HepG2 (cell line): ENCODE data around the gene TMEM131. TPM values are rescaled to one million over a fixed set of nuclear protein-coding genes. Genes with fewer than 3 reads are reported as not detected.
A peak's percentile ranks its signal among the peaks of the same experiment; 100 is the strongest.

Experiments used
- ARNTL ChIP-seq: sonication (generic); formaldehyde crosslinking; IDR thresholded peaks from 2 replicates; pipeline ENCODE4 v1.4.0; 2020; ENCODE audit warnings: mild to moderate bottlenecking, missing genetic modification reagents
- ATM ChIP-seq: fragments of 450-650 bp; IDR thresholded peaks from 2 replicates; pipeline ENCODE4 v1.7.1; 2017; ENCODE audit warnings: mild to moderate bottlenecking, borderline replicate concordance
- ATRX ChIP-seq: sonication (generic); formaldehyde crosslinking; IDR thresholded peaks from 2 replicates; pipeline ENCODE4 v1.4.0; 2020; ENCODE audit warnings: missing genetic modification reagents, borderline replicate concordance
- FOXA3 ChIP-seq: IDR thresholded peaks from 2 replicates; pipeline ENCODE4 v1.6.1; 2016; ENCODE audit warnings: missing genetic modification reagents, missing compliant biosample characterization
- GMEB2 ChIP-seq: IDR thresholded peaks from 2 replicates; pipeline ENCODE4 v1.6.1; 2016; ENCODE audit warnings: missing biosample characterization, missing genetic modification reagents, low read depth
- HNRNPL ChIP-seq: fragments of 200-400 bp; formaldehyde crosslinking; IDR thresholded peaks from 2 replicates; pipeline ENCODE4 v1.6.1; 2017; ENCODE audit warnings: mild to moderate bottlenecking, low read depth, low read length
- KDM3A ChIP-seq: IDR thresholded peaks from 2 replicates; pipeline ENCODE4 v1.6.1; 2018; ENCODE audit warnings: low read depth, missing compliant biosample characterization
- MAFF ChIP-seq: IDR thresholded peaks from 2 replicates; pipeline ENCODE4 v1.6.1; 2011; ENCODE audit warnings: low read depth, low read length, improper control_type of control experiment
- NCOA1 ChIP-seq: sonication (generic); formaldehyde crosslinking; IDR thresholded peaks from 2 replicates; pipeline ENCODE4 v1.9.0; 2021; ENCODE audit warnings: missing genetic modification reagents
- NFYC ChIP-seq: IDR thresholded peaks from 2 replicates; pipeline ENCODE4 v1.6.1; 2016; ENCODE audit warnings: missing genetic modification reagents, missing compliant biosample characterization
- SALL2 ChIP-seq: sonication (generic); formaldehyde crosslinking; IDR thresholded peaks from 2 replicates; pipeline ENCODE4 v1.8.1; 2023; ENCODE audit warnings: mild to moderate bottlenecking, missing genetic modification reagents, inconsistent platforms
- SAP130 ChIP-seq: IDR thresholded peaks from 2 replicates; pipeline ENCODE4 v1.6.1; 2016; ENCODE audit warnings: low read depth
- TP53 ChIP-seq: sonication (generic); formaldehyde crosslinking; conservative IDR thresholded peaks from 2 replicates; pipeline ENCODE4 v1.4.0; 2020; ENCODE audit warnings: missing genetic modification reagents
- ZBTB8A ChIP-seq: sonication (generic); formaldehyde crosslinking; IDR thresholded peaks from 2 replicates; pipeline ENCODE4 v1.4.0; 2020; ENCODE audit warnings: mild to moderate bottlenecking, low read depth, missing genetic modification reagents, borderline replicate concordance
- ZHX2 ChIP-seq, 2 experiments: sonication (generic) in 1 of 2; formaldehyde crosslinking in 1 of 2; IDR thresholded peaks; 2 replicates each; pipeline versions ENCODE4 v1.6.1 to v1.9.0; 2014 to 2022; ENCODE audit warnings: antibody characterized with exemption in 1 of 2, borderline replicate concordance in 1 of 2, inconsistent platforms in 1 of 2, low read depth in 1 of 2, missing genetic modification reagents in 1 of 2
- ZKSCAN1 ChIP-seq: fragments of 150-350 bp; IDR thresholded peaks from 2 replicates; pipeline ENCODE4 v1.6.1; 2014; ENCODE audit warnings: low read length
- ZNF24 ChIP-seq: fragments of 450-650 bp; IDR thresholded peaks from 2 replicates; pipeline ENCODE4 v1.6.1; 2017; ENCODE audit warnings: antibody characterized with exemption, mild to moderate bottlenecking
- ZNF446 ChIP-seq: sonication (generic); formaldehyde crosslinking; IDR thresholded peaks from 2 replicates; pipeline ENCODE4 v1.5.0; 2020; ENCODE audit warnings: mild to moderate bottlenecking, missing genetic modification reagents
- ZNF460 ChIP-seq: sonication (generic); formaldehyde crosslinking; IDR thresholded peaks from 2 replicates; pipeline ENCODE4 v1.5.1; 2020; ENCODE audit warnings: missing genetic modification reagents, mild to moderate bottlenecking, borderline replicate concordance
- ZNF7 ChIP-seq: IDR thresholded peaks from 2 replicates; pipeline ENCODE4 v1.6.1; 2016; ENCODE audit warnings: missing biosample characterization, missing genetic modification reagents
- ZNF761 ChIP-seq: sonication (generic); formaldehyde crosslinking; conservative IDR thresholded peaks from 2 replicates; pipeline ENCODE4 v1.4.0; 2020; ENCODE audit warnings: mild to moderate bottlenecking, missing genetic modification reagents
- ZNF768 ChIP-seq: sonication (generic); formaldehyde crosslinking; IDR thresholded peaks from 2 replicates; pipeline ENCODE4 v1.4.0; 2020; ENCODE audit warnings: missing genetic modification reagents
- polyA plus RNA-seq, 8 experiments: library from polyadenylated mRNA; depleted of rRNA in 3 of 8; stranded (reverse) in 7 of 8; unstranded in 1 of 8; fragments of >200 nt; fragmentation: Illumina TruSeq in 4 of 8; extraction: Trizol in 4 of 8; gene quantifications; 2 replicates each; pipeline versions ENCODE4 v1.2.1 to v1.2.3, GENCODE V29; 2011 to 2016; ENCODE audit warnings: low read depth in 4 of 8, missing spikeins in 1 of 8, mixed read lengths in 1 of 8; ENCODE audit not compliant: insufficient read depth in 1 of 8
- total RNA-seq, 5 experiments: library from RNA; depleted of rRNA; stranded (reverse); fragments of >200 nt; fragmentation: Illumina TruSeq; extraction: Trizol; gene quantifications; 2 replicates each; pipeline ENCODE4 v1.2.3, GENCODE V29; 2016; ENCODE audit warnings: low read depth in 1 of 5

The TMEM131 gene
- total and polyA plus RNA-seq, 2 of the 13 experiments (the other 11 are each of a cell fraction or from before 2014, with no cell fraction given), result 17.9 to 19.5 TPM

- TF ChIP-seq ATM (no peak), ATRX (CRISPR knock-in tag) (no peak), HNRNPL (no peak), GMEB2 (no peak), ZNF24 (peak; percentile 50; the same call in 1 of the 2 replicates), SALL2 (CRISPR knock-in tag) (no peak), FOXA3 (CRISPR knock-in tag) (0 out of 2 replicates have a peak, but pooled peaks have one; percentile 12), NCOA1 (CRISPR knock-in tag) (no peak), ZNF460 (CRISPR knock-in tag) (no peak), KDM3A (no peak), NFYC (CRISPR knock-in tag) (no peak), ZNF761 (no peak), ZNF7 (CRISPR knock-in tag) (no peak), ZHX2 (IDR thresholded peaks at IDR 0.05; ENCODE audit: low read depth) (no peak), ZHX2 (CRISPR knock-in tag; IDR thresholded peaks at IDR 0.05; ENCODE audit: borderline replicate concordance) (no peak), ZKSCAN1 (no peak), ZNF446 (no peak), MAFF (peak; percentile 60), SAP130 (CRISPR knock-in tag) (peak; percentile 35; the same call in 1 of the 2 replicates), ZBTB8A (CRISPR knock-in tag) (no peak), TP53 (CRISPR knock-in tag) (no peak), ZNF768 (CRISPR knock-in tag) (no peak), ARNTL (CRISPR knock-in tag) (no peak)
Observed at GRCh38 chr2:97870396-97870843, 125.3 kb downstream of the TMEM131 start (continued).
